GM19193 (cell line): Measurements from ENCODE around the gene FOXK1.

Source experiments
- POLR2A ChIP-seq: IDR thresholded peaks from 4 replicates; pipeline ENCODE4 v1.6.1; 2011; ENCODE audit not compliant: insufficient read depth, insufficient read length; ENCODE audit errors: extremely low read depth

FOXK1 gene

DNA sequence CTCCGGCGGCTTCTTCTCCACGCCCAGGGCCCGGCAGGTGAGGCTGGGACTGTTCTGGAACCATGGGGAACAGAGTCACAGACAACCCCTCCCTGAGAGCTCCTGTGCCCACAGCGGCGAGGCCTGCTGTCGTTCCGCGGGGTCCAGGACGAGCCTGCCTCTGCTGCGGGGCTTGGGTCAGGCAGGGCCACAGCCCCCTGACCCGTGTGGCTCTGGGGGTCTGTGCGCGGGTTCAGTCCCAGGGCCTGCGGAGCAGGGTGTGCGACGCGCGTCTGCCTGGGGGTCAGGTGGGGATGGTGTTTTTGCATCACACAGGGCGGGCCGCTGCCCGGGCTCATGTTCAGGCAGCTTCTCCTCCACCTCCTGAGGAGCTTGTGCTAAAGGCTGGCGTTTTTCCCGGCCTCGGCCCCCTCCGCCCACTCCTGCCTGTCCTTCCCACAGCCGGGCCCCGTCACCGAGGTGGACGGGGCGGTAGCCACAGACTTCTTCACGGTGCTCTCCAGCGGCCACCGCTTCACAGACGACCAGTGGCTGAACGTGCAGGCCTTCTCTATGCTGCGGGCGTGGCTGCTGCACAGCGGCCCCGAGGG lies 101.8 kb downstream of the FOXK1 start:
- TF ChIP-seq POLR2A: no peak

DNA sequence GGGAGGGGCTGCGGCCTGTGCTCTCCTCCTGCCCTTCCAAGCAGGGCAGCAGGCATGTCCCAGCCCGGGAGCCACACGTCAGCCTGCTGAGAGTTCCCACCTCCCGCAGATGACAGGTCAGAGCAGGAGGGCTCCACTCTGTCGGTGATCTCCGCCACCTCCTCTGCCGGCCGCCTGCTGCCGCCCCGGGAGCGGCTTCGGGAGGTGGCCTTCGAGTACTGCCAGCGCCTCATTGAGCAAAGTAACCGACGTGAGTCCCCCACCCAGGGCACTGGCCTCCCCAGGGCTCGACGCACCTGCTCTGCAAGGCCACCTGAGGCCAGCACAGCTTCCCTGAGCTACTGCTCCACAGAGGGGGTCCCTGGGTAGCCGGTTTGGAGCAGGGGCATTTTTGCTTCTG lies 102.7 kb downstream of the FOXK1 start:
- TF ChIP-seq POLR2A: no peak

DNA sequence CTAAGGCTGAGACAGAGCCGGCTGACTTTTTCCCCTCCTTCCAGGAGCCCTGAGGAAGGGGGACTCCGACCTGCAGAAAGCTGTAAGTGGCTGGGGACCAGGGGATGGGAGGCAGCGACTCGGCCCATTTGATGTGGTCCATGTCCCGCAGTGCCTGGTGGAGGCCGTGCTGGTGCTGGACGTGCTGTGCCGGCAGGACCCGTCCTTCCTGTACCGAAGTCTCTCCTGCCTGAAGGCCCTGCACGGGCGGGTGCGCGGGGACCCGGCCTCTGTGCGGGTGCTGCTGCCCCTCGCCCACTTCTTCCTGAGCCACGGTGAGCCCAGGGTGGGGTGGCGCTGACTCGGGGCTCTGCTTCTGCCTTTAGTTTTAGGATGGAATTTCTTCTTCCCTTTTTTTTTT lies 103.3 kb downstream of the FOXK1 start:
- no peak for TF ChIP-seq POLR2A

DNA sequence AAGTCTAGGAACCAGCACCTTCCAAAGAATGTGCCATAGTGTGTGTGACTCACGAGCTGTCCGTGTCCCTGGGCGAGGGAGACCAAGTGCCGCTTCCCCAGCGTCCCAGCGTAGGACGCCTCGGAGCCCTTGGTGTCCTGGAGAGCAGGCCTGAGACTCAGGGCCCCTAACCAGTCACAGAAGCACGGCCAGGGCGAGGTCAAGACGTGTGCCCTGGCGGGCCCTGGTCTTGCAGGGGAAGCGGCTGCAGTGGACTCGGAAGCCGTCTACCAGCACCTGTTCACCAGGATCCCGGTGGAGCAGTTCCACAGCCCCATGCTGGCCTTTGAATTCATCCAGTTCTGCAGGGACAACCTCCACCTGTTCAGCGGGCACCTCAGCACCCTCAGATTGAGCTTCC lies 103.9 kb downstream of the FOXK1 start:
- TF ChIP-seq POLR2A: no peak

DNA sequence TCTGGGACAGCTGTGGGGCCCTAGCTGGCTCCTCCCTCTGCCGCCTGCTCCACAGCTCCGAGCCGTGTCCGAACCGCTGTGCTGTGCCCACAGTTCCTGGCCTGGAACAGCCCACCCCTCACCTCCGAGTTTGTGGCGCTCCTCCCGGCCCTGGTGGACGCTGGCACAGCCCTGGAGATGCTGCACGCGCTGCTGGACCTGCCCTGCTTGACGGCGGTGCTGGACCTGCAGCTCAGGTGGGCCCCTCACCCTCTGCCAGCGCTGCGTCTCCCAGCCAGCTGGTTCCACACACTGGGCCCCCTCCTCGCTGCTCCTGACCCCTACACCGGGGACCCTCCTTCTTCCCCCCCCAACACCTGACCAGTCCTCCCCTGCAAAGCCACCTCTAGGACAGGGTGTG lies 105.4 kb downstream of the FOXK1 start:
- no peak for TF ChIP-seq POLR2A

DNA sequence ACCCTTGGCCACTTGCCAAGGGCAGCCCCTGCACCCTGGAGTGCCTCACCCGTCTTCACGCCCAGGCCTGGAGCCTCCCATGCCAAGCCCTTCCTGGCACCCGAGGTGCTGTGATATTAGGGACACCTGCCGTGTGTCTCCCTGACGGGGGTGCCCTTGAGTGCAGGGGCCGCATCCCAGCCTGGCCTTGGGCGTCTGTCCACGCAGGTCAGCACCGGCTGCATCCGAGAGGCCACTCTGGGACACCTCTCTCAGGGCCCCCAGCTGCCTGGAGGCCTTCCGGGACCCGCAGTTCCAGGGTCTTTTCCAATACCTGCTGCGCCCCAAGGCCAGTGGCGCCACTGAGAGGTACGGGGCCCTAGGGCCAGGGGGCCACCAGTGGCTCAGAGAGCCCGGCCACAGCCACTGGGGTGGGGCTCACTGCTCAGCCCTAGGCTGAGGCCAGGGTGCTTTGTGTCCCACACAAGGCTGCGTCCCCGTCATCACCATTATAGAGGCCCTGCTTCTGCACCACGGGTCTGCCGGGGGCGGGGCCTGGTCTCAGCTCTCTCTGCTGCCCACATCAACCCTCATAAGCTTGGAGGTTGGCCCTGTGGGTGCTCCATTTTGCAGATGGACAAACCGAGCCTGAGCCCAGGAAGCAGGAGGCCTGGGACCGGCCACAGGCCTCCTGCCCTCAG lies 106.0 kb downstream of the FOXK1 start:
- TF ChIP-seq POLR2A: no peak

DNA sequence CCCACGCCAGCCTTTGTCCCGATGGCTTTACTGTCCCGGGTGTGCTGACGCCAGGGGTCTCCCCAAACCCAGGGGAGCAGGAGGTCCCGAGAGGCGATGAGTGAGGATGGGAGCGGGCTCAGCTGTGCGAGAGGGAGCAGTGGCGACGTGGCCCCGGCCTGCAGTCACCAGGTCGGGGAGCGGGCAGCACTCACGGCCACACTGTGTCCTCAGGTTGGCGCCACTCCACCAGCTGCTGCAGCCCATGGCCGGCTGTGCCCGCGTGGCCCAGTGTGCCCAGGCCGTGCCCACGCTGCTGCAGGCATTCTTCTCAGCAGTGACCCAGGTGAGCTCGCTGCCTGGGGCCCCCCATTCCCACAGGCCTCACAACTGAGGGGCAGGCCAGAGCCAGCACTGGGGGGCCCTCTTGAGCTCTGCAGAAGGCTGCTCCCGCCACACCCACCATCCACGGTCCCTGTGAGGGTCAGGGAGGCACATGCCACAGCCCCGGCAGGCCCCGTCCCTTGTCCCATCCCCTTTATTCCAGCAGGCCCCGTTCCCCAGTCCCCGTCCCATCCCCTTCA lies 106.6 kb downstream of the FOXK1 start:
- peak; percentile 16 for TF ChIP-seq POLR2A

DNA sequence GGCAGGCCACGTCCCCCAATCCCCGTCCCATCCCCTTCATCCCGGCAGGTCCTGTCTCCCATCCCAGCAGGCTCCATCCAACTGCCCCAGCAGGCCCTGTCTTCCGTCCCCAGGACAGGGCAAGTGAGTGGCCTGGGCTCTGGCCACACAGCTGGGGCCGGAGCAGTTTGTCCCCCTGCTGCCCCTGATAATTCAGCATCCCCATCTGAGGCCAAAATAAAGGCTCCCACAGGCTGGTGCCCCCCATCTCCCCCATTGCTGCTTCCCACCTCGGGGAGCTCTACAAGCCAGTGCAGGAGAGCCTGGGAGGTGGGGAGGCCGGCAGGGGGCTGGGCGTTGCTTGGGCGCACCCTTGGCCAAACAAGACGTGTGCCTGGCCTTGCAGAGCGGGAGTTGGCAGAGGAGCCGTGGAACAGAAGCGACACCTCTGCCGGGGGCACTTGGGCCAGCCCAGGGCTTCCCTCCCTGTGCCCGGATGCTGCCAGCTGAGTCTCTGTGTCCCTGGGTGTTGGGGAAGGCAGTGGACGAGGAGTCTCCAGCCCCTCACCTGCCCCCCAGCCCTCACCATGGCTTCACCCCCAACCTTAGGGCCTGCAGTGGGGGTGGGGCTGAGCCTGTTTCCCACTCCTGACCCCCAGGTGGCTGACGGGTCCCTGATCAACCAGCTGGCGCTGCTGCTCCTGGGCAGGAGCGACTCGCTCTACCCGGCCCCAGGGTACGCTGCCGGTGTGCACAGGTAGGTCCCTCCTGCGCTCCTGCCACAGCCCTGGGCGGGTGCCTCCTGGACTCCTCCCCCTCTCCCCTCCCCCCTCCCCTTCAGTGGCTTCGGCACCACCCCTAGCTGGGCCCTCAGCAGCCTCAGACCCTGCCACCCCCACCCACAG lies 107.3 kb downstream of the FOXK1 start:
- TF ChIP-seq POLR2A: no peak

DNA sequence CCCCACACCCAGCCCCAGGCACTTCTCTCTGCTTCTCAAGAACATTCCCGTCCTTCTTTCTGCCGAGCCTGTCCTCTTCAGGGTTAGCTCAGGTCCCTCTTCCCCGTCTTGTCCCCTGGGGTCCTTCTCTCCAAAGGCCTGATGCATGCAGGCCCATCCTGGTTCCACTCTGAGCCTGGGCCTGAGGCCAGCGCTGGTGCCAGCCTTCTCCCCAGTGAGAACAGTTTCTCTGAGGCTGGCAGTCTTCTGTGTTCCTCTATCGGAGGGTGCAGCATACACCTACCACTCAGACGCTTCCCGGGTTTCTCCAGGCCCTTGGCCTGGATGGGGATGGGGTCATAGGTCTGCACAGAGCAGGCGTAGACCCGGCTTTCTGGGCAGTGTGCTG lies 108.0 kb downstream of the FOXK1 start:
- no peak for TF ChIP-seq POLR2A

DNA sequence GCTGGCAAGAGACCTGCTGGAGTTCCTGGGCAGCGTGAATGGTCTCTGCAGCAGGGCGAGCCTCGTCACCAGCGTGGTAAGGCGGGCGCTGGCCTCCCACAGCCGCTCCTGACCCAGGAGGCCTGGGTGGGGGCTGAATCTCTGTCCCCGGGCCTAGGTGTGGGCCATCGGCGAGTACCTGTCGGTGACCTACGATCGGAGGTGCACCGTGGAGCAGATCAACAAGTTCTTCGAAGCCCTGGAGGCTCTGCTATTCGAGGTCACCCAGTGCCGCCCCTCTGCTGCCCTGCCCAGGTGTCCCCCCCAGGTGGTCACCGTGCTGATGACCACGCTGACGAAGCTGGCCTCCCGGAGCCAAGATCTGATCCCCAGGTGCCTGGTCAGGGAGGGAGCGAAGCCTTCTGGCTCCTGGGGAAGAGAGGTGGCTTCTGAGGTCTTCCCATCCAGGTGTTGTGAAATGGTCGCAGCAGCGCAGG lies 108.5 kb downstream of the FOXK1 start:
- no peak for TF ChIP-seq POLR2A

DNA sequence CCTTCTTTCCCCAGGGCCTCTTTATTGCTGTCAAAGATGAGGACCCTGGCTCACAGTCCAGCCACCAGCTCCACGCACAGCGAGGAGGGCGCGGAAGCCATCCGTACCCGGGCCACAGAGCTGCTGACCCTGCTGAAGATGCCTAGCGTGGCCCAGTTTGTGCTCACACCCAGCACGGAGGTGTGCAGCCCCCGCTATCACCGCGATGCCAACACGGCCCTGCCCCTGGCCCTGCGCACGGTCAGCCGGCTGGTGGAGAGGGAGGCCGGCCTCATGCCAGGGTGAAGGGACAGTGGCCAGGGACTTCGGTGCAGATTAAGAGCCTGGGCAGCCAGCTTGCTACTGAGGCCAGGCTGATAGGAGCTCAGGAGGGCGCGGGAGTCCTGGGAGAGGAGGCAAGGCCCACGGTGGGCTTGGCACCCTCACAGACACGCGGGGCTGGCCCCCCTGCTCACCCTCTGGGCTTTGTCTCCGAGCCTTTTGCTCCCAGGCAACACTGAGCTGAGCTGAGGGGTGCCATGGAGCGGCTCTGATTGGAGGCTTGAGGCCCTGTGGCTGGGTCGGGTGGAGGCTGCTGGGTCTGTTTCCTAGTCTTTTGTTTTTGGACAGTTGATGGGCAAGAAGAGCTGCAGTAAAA lies 109.1 kb downstream of the FOXK1 start:
- no peak for TF ChIP-seq POLR2A

DNA sequence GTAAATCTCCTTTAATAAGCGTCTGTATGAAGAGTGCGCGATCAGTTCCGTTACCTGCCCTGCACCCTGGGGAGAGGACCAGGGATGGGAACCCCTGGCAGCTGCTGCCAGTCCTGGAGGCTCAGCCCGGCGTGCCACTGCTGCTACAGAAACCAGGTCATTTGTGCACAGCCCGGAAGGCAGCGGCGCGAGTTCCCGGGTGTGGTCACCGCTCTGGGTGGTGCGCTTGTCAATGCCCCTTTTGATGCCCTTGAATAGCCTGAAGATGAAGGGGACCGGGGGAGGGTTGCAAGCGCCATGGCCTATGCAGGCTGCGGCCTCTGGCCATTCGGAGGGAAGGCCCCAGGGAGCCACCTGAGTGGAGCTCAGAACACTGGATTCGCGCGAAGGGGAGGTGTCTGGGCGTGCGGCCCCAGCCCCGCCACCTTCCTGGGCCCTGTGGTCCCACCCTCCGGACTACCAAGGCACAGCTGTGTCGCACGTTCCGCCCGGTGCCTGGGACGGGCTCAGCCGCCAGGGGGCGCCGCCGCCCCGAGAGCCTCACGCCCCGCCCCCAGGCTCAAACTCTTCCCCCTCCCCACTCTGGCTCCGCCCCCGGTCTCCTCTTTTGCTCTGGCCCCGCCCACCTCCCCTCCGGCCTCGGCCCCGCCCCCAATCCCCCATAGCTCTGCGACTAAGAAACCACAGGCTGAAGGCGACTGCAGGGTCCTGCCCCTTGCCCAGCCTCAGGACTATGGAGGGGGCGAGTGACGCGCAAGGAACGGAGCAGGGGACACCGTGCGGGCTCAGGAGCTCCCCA lies 109.8 kb downstream of the FOXK1 start:
- TF ChIP-seq POLR2A: no peak

DNA sequence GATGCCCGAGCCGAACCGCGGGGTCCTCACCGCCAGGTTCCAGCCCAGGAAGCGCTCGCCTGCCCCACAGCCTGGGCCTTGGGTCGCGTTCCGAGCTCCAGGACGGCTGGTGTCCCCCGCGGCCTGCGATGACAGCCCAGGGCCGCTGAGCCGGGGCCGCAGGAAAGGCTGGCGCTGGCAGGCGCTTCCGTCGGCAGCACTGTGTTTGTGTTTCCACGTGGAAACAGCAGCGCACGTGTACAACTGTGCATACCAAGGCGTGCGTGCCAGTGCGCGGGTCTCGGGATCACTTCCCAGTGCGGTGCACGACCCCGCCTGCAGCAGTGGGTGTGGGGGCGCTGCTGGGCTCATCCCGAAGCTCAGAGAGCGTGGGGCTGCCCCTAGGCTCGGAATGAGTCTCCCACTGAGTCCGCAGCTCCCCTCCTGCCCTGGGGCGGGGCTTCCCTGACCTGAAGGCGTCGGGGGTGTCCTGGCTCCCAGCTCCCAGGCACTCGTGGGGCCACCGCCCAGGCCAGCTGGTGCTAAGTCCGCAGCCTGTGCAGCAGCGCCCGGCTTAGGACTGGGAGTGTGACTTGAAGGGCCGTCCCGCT lies 110.5 kb downstream of the FOXK1 start:
- no peak for TF ChIP-seq POLR2A
